Measurements from ENCODE around the gene RAB6A.

DNA sequence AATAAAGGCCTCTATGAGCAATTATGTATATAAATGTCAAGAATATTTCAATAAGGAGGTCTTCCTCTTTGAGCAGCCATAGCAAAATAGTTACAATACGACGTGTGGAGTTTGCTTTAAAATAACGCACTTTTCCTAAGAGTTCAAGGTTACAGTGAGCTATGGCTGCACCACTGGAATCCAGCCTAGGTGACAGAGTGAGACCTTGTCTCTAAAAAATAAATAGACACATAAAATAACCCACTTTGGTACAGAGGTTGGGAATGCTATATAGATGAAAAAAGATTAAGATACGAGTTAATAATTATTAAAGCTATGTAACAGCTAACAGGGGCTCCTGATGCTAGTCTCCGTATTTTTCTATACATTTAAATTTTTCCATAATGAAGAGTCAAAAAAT, 12.6 kb downstream of the RAB6A start:
- TF ChIP-seq POLR2AphosphoS5 (IDR thresholded peaks at IDR 0.05): no peak
- TF ChIP-seq, protein P1, sequence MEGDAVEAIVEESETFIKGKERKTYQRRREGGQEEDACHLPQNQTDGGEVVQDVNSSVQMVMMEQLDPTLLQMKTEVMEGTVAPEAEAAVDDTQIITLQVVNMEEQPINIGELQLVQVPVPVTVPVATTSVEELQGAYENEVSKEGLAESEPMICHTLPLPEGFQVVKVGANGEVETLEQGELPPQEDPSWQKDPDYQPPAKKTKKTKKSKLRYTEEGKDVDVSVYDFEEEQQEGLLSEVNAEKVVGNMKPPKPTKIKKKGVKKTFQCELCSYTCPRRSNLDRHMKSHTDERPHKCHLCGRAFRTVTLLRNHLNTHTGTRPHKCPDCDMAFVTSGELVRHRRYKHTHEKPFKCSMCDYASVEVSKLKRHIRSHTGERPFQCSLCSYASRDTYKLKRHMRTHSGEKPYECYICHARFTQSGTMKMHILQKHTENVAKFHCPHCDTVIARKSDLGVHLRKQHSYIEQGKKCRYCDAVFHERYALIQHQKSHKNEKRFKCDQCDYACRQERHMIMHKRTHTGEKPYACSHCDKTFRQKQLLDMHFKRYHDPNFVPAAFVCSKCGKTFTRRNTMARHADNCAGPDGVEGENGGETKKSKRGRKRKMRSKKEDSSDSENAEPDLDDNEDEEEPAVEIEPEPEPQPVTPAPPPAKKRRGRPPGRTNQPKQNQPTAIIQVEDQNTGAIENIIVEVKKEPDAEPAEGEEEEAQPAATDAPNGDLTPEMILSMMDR (IDR thresholded peaks at IDR 0.05): no peak
